Cardiac fibroblast (primary cell): Measurements from ENCODE around the gene CHGA.

Experiments
- DNase-seq, 2 donors: peaks; one replicate each; pipeline versions ENCODE4 v3.0.0 to v3.0.0-alpha.2; 2010; ENCODE audit warnings: low read depth in 2 of 2
- H3K4me3 ChIP-seq, 2 donors: replicated peaks in 1 of 2; 1 replicate in 1 of 2; 2 replicates in 1 of 2; pipeline ENCODE4 v1.5.1; 2011; ENCODE audit warnings: low read depth in 2 of 2, low read length in 2 of 2, mild to moderate bottlenecking in 2 of 2, moderate library complexity in 1 of 2
- TF ChIP-seq, protein P1 (sequence below): IDR thresholded peaks from one replicate; pipeline ENCODE4 v1.5.1; 2011; ENCODE audit warnings: low read depth, mild to moderate bottlenecking, low read length, inconsistent platforms

Gene CHGA

DNA sequence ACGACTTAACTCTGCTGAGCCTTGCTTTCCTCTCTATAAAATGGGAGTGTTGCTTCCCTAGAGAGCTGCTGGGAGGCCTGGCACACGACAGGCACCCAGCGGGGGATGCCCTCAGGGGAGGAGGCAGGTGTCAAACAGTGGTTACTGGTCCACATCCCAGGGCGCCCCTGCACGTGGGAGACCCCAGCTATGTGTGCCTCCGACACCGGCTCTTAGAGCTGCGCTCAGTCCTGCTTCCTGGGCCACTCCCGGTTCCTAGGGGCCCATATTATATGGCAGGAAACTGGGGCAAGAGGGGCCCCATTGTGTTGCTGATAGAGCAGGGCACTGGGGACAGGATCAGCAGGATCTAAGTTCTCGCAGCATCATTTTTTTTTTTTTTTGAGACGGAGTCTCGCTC, 47.3 kb downstream of the CHGA start:
- TF ChIP-seq, protein P1, sequence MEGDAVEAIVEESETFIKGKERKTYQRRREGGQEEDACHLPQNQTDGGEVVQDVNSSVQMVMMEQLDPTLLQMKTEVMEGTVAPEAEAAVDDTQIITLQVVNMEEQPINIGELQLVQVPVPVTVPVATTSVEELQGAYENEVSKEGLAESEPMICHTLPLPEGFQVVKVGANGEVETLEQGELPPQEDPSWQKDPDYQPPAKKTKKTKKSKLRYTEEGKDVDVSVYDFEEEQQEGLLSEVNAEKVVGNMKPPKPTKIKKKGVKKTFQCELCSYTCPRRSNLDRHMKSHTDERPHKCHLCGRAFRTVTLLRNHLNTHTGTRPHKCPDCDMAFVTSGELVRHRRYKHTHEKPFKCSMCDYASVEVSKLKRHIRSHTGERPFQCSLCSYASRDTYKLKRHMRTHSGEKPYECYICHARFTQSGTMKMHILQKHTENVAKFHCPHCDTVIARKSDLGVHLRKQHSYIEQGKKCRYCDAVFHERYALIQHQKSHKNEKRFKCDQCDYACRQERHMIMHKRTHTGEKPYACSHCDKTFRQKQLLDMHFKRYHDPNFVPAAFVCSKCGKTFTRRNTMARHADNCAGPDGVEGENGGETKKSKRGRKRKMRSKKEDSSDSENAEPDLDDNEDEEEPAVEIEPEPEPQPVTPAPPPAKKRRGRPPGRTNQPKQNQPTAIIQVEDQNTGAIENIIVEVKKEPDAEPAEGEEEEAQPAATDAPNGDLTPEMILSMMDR, result no peak
- DNase-seq, result no peak
- H3K4me3 ChIP-seq, result no peak overlapping the region

DNA sequence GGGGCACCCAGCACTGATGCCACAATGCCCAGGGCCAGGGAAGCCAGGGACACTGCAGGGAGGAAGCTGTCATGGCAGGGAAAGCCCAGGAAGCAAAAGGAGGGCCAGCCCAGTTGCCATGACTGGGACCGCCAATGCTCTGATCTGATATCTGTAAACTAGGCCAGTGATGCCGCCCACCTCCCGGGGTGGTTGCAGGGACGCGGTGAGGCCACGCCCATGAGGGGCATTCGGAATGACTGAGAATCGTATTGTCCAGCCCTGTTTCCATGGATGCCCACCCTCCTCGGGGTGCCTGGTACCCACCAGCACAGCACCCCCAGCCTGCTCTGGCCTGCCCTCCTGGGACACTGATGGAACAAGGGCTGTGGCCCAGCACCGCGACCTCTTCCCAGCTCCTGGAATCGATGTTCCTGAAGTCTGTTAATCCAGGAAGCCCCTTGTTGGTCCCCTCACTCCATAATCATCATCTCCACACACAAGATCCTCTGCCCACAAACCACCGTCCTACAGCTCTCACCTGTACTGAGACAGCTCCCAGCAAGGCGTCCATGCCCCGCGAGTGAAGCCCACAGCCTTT, 48.7 kb downstream of the CHGA start:
- no peak overlapping the region for H3K4me3 ChIP-seq
- TF ChIP-seq, protein P1, result no peak
- no peak for DNase-seq

DNA sequence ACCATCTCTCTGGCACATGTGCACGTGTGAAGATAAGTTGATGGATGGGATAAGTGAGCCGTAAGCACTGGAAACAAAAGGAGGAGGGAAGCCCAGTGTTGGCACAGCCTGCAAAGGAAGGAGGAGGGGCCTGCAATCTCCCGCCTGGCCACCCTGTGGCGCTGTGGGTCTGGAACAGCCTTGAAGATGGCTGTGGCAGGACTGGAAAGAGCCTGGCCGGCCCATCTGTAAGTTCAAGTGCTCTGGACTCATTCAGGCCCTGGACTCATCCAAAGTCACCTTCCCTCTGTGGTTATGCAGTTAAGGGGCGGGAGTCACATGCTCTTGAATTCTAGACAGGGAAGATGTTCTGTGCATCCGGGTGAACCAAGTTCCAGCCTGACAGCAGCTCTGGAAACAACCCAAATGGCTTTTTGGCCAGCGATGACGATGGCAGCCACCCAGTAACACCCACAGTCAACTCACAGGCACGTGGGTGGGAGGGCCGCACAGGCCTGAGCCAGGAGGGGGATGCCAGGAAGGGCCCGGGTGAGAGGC, 50.4 kb downstream of the CHGA start:
- peak; percentile 69 to 95 for DNase-seq
- no peak overlapping the region for H3K4me3 ChIP-seq
- TF ChIP-seq, protein P1, result peak; percentile 87

DNA sequence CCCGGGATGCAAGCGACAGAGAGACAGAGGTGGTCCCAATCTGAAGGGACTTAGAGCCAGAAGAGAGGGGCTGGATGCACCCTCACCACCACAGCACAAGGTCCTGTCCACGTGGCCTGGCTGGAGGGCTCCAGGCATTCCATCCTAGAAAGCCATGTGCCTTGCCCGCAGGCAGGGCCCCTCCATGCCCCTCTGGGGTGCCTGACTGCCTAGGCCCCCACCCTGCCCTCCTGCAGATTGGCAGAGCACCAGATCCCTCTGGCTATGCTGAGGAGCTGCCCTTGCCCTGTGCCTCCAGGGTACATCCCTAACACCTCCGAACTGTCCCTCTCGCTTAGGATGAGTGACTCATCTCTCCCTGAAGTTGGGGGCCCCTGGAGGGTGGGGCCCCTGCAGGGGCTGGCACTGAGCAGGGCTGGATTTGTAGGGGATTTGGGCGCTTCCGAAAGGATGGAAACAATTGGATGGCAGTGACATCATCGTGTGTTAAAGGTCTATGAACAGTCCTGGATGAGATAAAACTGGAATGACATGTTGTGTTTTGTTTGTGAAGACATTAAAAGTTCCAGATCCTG, 50.9 kb downstream of the CHGA start:
- no peak overlapping the region for H3K4me3 ChIP-seq
- DNase-seq, result peak in 1 of 2 donors; percentile 36
- TF ChIP-seq, protein P1, result no peak

DNA sequence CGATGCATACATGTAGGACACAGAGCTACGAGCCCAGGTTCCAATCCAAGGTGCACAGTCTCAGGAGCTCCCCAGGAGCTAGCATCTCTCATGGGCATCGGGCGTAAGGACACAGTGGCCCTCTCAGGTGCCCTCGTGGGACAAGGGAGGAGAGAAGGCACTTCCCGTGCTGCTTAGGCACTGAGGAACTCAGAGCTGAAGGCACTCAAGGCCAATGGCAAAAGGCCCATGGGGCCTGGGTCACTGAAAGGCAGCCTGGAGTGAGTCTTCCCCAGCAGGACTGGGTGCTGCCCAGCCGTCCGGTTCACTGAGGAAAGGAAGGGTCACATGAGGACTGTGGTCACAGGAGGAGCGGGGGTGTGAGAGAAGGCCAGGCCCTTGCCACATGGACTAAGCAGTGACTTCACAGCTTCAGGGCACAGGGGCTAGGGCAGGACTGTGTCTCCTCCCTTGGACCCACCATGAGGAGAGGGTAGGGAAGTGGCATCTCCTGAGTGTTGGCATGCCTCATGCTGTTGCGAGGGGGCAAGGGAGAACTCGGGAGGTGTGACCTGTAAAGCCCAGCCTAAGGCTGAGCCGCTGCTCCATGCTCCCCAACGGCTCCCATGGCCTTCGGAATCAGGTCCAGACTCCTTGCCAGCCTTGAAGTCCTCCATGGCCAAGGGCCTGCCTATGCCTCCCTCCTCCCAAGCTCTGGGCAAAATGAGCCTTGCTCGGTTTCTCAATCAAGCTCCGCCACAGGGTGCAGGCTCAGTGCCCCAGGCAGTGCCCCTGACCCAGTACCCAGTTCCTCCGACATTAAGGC, 51.8 kb downstream of the CHGA start:
- DNase-seq, result no peak
- TF ChIP-seq, protein P1, result no peak
- H3K4me3 ChIP-seq, result no peak overlapping the region

DNA sequence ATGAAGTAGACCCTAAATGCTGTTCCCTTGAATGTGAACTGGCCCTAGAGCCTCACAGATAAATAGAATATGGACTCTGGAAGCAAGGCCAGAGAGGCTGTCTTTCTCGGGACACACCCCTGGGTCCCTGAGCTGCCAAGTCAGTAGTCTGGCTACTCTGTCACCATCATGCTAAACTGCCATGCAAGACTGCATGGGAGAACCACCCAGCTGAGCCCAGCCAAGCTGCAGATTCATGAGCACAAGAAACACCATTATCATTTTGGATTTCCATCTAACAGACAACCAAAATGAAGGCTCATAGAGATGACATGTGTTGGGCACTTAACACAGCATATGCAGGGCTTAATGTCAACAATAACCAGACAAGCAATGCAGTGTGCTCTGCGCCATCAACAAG, 53.3 kb downstream of the CHGA start:
- no peak for DNase-seq
- H3K4me3 ChIP-seq, result no peak overlapping the region
- TF ChIP-seq, protein P1, result no peak
